OCI-LY3 (cell line): Measurements from ENCODE around the gene TMEM260.
A peak's percentile ranks its signal among the peaks of the same experiment; 100 is the strongest.

Experiments used
- CTCF ChIP-seq: fragments of 200-600, 300-600 bp; sonication (generic); IDR thresholded peaks from 2 replicates; pipeline ENCODE4 v1.5.1; 2014; ENCODE audit warnings: antibody characterized with exemption, low read length, low read depth
- EZH2phosphoT487 ChIP-seq: fragments of 200-600 bp; shearing (Covaris generic); IDR thresholded peaks from 2 replicates; pipeline ENCODE4 v1.6.1; 2018; ENCODE audit warnings: antibody characterized with exemption, mixed run types, low read depth

- peak; percentile 64 for TF ChIP-seq CTCF
- TF ChIP-seq EZH2phosphoT487 = no peak
Measured at GRCh38 chr14:56579345-56580220, at the start of gene TMEM260.
